ENCODE measurements around the gene RINL. TPM values are rescaled to one million over a fixed set of nuclear protein-coding genes. Genes with fewer than 3 reads are reported as not detected.

RINL gene
- total RNA-seq, 1 donor from 2014 or later, result 3.3 TPM

DNA sequence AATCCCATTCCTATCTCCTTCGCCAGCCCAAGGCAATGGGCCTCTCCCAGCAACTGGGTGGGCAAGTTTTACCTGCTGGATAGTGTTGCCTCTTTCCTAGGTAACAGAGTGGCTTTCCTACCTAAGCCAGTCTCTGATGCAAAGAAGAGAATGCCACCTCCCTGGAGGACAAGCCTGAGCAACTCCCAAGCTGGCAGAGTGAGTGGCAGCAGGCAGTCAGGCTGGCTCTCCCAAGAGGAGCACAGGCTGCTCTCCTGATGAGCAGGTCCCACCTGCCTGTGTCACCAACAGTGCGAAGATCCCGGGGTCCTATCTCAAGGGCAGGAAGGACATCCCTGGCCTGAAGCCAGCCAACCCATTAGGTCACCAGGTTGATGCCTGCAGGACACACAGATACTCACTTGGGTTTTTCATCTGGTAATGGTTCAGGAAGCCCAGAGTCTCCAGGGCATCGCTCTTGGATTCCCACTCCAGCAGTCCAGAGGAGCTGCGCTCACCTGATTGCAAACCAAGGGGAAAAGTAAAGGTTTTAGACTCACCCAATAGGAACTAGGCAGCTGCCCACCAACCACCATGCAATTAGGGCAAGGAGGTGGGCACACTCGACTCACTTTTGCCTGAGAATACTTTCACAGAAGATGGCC is 41.0 kb downstream of the RINL start:
- H3K4me1 Mint-ChIP-seq, result peaks cover 33% of the 10 kb centered on the region
- no peaks in the 10 kb centered on the region for H3K27me3 Mint-ChIP-seq (ENCODE audit: low read depth)
- no peak for DNase-seq (ENCODE audit: low spot score in 2 of 2, unreplicated experiment in 2 of 2)
- no peak for TF ChIP-seq CTCF (IDR thresholded peaks at IDR 0.05; ENCODE audit: unreplicated experiment)
- peak overlapping the region; percentile 90 for H3K27ac Mint-ChIP-seq
- no peak overlapping the region for H3K4me3 Mint-ChIP-seq
- H3K36me3 Mint-ChIP-seq, result peaks cover 30% of the 10 kb centered on the region
- no peaks in the 10 kb centered on the region for H3K9me3 Mint-ChIP-seq

DNA sequence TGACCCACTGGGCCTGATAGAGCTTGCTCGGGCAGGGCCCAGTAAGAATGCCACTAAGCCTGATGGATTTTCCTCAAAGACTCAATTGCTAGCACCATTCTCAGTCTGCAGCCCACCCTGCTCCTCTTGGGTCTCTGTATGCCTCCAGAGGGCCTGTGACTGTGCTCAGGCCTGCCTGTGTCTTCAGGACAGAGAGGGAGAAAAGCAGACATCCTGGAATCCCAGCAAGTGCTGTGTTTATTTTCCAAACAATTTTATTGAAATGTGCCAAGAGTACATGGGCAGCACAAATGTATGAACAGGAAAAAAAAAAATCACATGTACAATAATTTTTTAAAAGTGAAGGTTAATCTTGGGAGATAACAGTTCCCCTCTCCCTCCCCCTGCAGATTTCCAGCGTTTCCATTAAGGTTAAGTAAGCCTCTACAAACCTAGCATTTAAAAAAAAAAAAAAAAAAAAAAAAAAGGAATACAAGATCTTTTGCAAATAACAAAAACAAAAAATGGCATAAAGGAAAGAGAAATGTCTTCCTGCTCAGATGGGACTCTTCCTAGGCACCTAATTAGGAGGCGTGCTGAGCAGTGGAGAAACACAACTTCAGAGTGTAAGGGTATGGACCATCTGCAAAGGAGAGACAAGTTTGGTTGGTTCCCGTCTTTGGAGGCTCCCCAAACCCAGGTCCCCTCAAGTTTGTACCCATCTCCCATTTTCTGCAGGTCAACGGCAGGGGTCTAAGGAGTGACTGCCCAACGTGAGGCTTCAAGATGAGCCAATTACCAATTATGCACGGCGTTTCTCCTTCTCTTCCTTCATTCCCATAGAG is 41.7 kb downstream of the RINL start:
- Mint-ChIP-seq H3K4me1 (peaks cover 37% of the 10 kb centered on the region), H3K9me3 (no peaks in the 10 kb centered on the region), H3K27ac (peak overlapping the region; percentile 90), H3K27me3 (ENCODE audit: low read depth) (no peaks in the 10 kb centered on the region), H3K4me3 (no peak overlapping the region), H3K36me3 (peaks cover 25% of the 10 kb centered on the region)
- no peak for TF ChIP-seq CTCF (IDR thresholded peaks at IDR 0.05; ENCODE audit: unreplicated experiment)
- DNase-seq (ENCODE audit: low spot score in 2 of 2, unreplicated experiment in 2 of 2), result no peak

DNA sequence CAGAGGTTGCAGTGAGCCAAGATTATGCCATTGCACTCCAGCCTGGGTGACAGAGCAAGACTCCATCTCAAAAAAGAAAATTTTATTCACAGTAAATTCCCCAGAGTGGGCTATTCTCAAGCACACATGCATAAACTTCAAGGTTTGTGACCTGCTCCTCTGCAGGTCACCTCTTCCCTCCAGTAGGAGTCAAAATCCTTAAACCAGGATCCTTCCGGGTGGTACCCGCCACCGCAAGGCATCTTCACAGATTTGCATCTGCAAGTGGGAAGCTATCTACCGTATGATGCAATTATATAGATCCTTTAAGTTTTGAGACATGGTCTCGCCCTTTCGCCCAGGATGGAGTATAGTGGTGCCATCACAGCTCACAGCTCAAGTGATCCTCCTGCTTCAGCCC is 43.5 kb downstream of the RINL start:
- H3K9me3 Mint-ChIP-seq, result no peaks in the 10 kb centered on the region
- H3K4me1 Mint-ChIP-seq, result peaks cover 39% of the 10 kb centered on the region
- DNase-seq (ENCODE audit: low spot score in 2 of 2, unreplicated experiment in 2 of 2), result no peak
- H3K27ac Mint-ChIP-seq, result no peak overlapping the region
- no peak overlapping the region for H3K4me3 Mint-ChIP-seq
- H3K27me3 Mint-ChIP-seq (ENCODE audit: low read depth), result no peaks in the 10 kb centered on the region
- TF ChIP-seq CTCF (IDR thresholded peaks at IDR 0.05; ENCODE audit: unreplicated experiment), result no peak
- peaks cover 20% of the 10 kb centered on the region for H3K36me3 Mint-ChIP-seq

- Mint-ChIP-seq H3K4me3 (no peak overlapping the region), H3K4me1 (peaks cover 35% of the 10 kb centered on the region), H3K27ac (peak overlapping the region; percentile 47), H3K9me3 (no peaks in the 10 kb centered on the region), H3K36me3 (peaks cover 15% of the 10 kb centered on the region), H3K27me3 (ENCODE audit: low read depth) (no peaks in the 10 kb centered on the region)
- no peak for TF ChIP-seq CTCF (IDR thresholded peaks at IDR 0.05; ENCODE audit: unreplicated experiment)
- no peak for DNase-seq (ENCODE audit: low spot score in 2 of 2, unreplicated experiment in 2 of 2)
Measured at GRCh38 chr19:38834104-38834490, 44.0 kb downstream of the RINL start.

- H3K36me3 Mint-ChIP-seq, result peaks cover 13% of the 10 kb centered on the region
- DNase-seq (ENCODE audit: low spot score in 2 of 2, unreplicated experiment in 2 of 2), result no peak
- no peaks in the 10 kb centered on the region for H3K9me3 Mint-ChIP-seq
- no peak for TF ChIP-seq CTCF (IDR thresholded peaks at IDR 0.05; ENCODE audit: unreplicated experiment)
- peaks cover 28% of the 10 kb centered on the region for H3K4me1 Mint-ChIP-seq
- peak overlapping the region; percentile 97 for H3K27ac Mint-ChIP-seq
- H3K27me3 Mint-ChIP-seq (ENCODE audit: low read depth), result no peaks in the 10 kb centered on the region
- H3K4me3 Mint-ChIP-seq, result no peak overlapping the region
Measured at GRCh38 chr19:38833092-38833425, 45.0 kb downstream of the RINL start.

Measured in mesothelial cell of epicardium (in vitro differentiated cells).